ENCODE measurements around the gene CADPS2. TPM values are rescaled to one million over a fixed set of nuclear protein-coding genes. Genes with fewer than 3 reads are reported as not detected.

The CADPS2 gene
- total RNA-seq, 4 donors from 2014 or later: 8.7 to 27.9 (median 16.7) TPM

- TF ChIP-seq CTCF (IDR thresholded peaks at IDR 0.05; ENCODE audit: low read depth): no peak
These were observed 168.7 kb downstream of the CADPS2 start for GRCh38 chr7:122717356-122718089.

GRCh38 chr7:122715183-122715582, 171.1 kb downstream of the CADPS2 start:
- TF ChIP-seq CTCF (IDR thresholded peaks at IDR 0.05; ENCODE audit: low read depth): no peak

DNA sequence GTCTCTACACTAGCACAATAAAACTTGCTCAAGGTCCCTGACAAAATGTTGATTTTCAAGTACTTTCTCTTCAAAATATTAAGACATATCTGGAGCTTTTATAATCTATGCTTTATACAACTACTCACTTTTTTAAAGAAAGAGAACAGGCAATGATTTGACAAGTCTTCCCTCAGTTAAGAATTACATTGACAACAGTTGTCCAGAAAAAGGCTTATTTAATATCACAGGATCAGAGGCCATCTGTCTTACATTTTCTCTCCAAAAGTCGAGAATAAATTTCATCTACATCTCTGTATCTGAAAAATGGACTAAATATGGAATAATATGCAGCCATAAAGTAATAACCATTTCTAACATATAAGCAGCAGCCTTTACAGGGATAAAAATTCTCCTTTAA, 175.3 kb downstream of the CADPS2 start:
- TF ChIP-seq CTCF (IDR thresholded peaks at IDR 0.05; ENCODE audit: low read depth): no peak

- TF ChIP-seq CTCF (IDR thresholded peaks at IDR 0.05; ENCODE audit: low read depth): no peak
These were observed 176.2 kb downstream of the CADPS2 start for GRCh38 chr7:122709930-122710646.

DNA sequence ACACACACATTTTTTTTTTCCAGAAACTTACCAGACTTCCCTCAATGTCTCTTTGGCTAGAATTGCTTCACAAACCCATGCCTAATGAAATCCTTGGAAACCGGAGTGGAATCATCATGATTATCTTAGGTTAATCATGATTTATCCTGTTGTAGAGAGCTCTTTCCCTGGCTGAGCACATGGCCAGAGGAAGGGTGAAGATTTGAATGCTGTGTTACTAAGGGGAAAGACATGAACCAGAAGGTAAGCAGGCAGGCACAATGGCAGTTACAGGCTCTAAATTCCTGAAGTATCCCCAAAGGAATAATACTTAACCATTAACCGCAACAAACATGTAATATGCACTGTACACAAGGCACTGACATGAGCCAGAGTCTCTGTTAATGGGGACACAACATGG, 179.4 kb downstream of the CADPS2 start:
- no peak for TF ChIP-seq CTCF (IDR thresholded peaks at IDR 0.05; ENCODE audit: low read depth)

- no peak for TF ChIP-seq CTCF (IDR thresholded peaks at IDR 0.05; ENCODE audit: low read depth)
These were observed 183.3 kb downstream of the CADPS2 start, which contains the start of gene RNF148 for GRCh38 chr7:122702872-122703510. TSS of gene RNF148 (minus strand) at chr7:122702922. CDS start at chr7:122702750, 172 bp downstream.

DNA sequence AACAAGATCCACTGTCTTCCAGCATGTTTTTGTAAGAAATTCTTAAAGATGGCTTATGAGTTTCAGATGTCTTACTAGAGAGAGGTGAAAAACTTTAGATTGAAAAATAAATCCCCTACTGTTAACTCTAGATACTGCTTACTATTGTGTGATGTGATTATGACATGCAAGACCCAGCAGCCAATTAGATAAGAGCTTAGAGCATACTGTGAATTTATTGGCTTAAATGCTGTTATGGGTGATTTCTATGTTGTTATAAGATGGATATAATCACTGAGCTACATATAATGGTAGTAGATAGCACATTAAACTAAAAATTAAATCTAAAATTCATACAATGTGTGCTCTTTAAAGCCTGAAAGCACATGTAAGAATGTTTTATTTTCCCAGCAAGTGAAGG, 187.2 kb downstream of the CADPS2 start, which contains the start of gene RNF133:
RNF133 (minus strand) TSS at position 101 of the 400 bp plus-strand sequence. CDS start 199 bp downstream, outside the sequence.
- TF ChIP-seq CTCF (IDR thresholded peaks at IDR 0.05; ENCODE audit: low read depth): no peak

Data from subcutaneous adipose tissue (tissue), 4 donors.